HCT116 (cell line): ENCODE measurements around the gene TMEM135. TPM values are rescaled to one million over a fixed set of nuclear protein-coding genes. Genes with fewer than 3 reads are reported as not detected.
A peak's percentile ranks its signal among the peaks of the same experiment; 100 is the strongest.

Experiments
- ATAC-seq: fragments of 200-7000 bp; cut with Tn5 transposase; 2 replicates; pipeline ENCODE4 v1.9.1; 2020; ENCODE audit warnings: mild to moderate bottlenecking, moderate library complexity
- BruUV-seq: library from RNA; stranded (reverse); fragments of 400-500 nt; replicated peaks from 2 replicates; lab custom pipeline; 2021; lab: Mats Ljungman, UMichigan
- CTCF ChIA-PET: fragments of 300-600 bp; sonication (Branson Sonifier 250); formaldehyde crosslinking; loops from one replicate; lab custom pipeline; 2021; ENCODE audit warnings: antibody characterized with exemption; lab: Charles Lee
- POLR2A ChIA-PET: fragments of 300-600, 350-600 bp; sonication (Branson Sonifier 250); formaldehyde crosslinking; loops from one replicate; lab custom pipeline; 2021; ENCODE audit warnings: antibody characterized with exemption; lab: Charles Lee
- RAD21 ChIA-PET, 2 experiments: fragments of 300-600 bp; sonication (Branson Sonifier 250); formaldehyde crosslinking; loops; one replicate each; lab custom pipeline; 2023; ENCODE audit warnings: low total read pairs in 2 of 2; ENCODE audit not compliant: uncharacterized antibody in 2 of 2, unreplicated experiment in 2 of 2, low non-redundant PET in 1 of 2; lab: Charles Lee
- DNase-seq: peaks from one replicate; pipeline ENCODE4 v3.0.0-alpha.2; 2010; ENCODE audit warnings: low read depth, low spot score
- H2AFZ ChIP-seq: fragments of 200-600 bp; shearing (Covaris generic), sonication (generic); 2 replicates; pipeline ENCODE4 v1.6.1; 2017; ENCODE audit warnings: low read depth, mixed run types, mixed read lengths, antibody characterized with exemption, low read length; ENCODE audit not compliant: poor library complexity, severe bottlenecking
- H3K27ac ChIP-seq: 2 replicates; pipeline ENCODE4 v1.5.1; 2012; ENCODE audit warnings: low read depth, low read length
- H3K27me3 ChIP-seq: fragments of 200-600 bp; sonication (generic); 2 replicates; pipeline ENCODE4 v1.6.1; 2016; ENCODE audit warnings: mixed run types, low read length, mixed read lengths; ENCODE audit not compliant: insufficient read depth
- H3K36me3 ChIP-seq, 2 experiments: fragments of 200-500 bp in 1 of 2; fragments of 200-600 bp in 1 of 2; sonication (Bioruptor generic) in 1 of 2; sonication (generic) in 1 of 2; 2 replicates each; pipeline versions ENCODE4 v1.5.1 to v1.6.1; 2014 to 2016; ENCODE audit warnings: low read length in 2 of 2, inconsistent platforms in 1 of 2, mixed read lengths in 1 of 2, mixed run types in 1 of 2; ENCODE audit not compliant: insufficient read depth in 2 of 2, control insufficient read depth in 1 of 2
- H3K4me1 ChIP-seq, 2 experiments: fragments of 200-600 bp in 1 of 2; sonication (generic) in 1 of 2; 2 replicates each; pipeline versions ENCODE4 v1.5.1 to v1.6.1; 2012 to 2017; ENCODE audit warnings: low read length in 2 of 2, inconsistent platforms in 1 of 2, mild to moderate bottlenecking in 1 of 2, mixed read lengths in 1 of 2, mixed run types in 1 of 2, moderate library complexity in 1 of 2; ENCODE audit not compliant: insufficient read depth in 2 of 2, control insufficient read depth in 1 of 2
- H3K4me2 ChIP-seq: fragments of 200-600 bp; sonication (generic); 2 replicates; pipeline ENCODE4 v1.6.1; 2017; ENCODE audit warnings: mixed run types, low read length, mixed read lengths
- H3K4me3 ChIP-seq, 2 experiments: fragments of 200-600 bp in 1 of 2; sonication (generic) in 1 of 2; replicated peaks in 1 of 2; 2 replicates each; pipeline ENCODE4 v1.5.1; 2011 to 2016; ENCODE audit warnings: low read length in 2 of 2, control low read depth in 1 of 2, low read depth in 1 of 2, mild to moderate bottlenecking in 1 of 2, mixed read lengths in 1 of 2, mixed run types in 1 of 2
- H3K79me2 ChIP-seq: fragments of 200-600 bp; sonication (generic); 2 replicates; pipeline ENCODE4 v1.6.1; 2017; ENCODE audit warnings: mild to moderate bottlenecking, mixed run types, low read length, moderate library complexity, mixed read lengths; ENCODE audit not compliant: insufficient read depth
- H3K9ac ChIP-seq: fragments of 200-600 bp; sonication (generic); 2 replicates; pipeline ENCODE4 v1.6.1; 2016; ENCODE audit warnings: low read length, mixed read lengths
- H3K9me2 ChIP-seq: fragments of 200-600 bp; sonication (generic), shearing (Covaris generic); 2 replicates; pipeline ENCODE4 v1.6.1; 2017; ENCODE audit warnings: mixed run types, mild to moderate bottlenecking, moderate library complexity; ENCODE audit not compliant: insufficient read depth
- H3K9me3 ChIP-seq, 2 experiments: fragments of 200-500 bp in 1 of 2; fragments of 200-600 bp in 1 of 2; sonication (Bioruptor generic) in 1 of 2; sonication (generic) in 1 of 2; 2 replicates each; pipeline ENCODE4 v1.6.1; 2014 to 2017; ENCODE audit warnings: low read length in 2 of 2, mixed read lengths in 2 of 2, inconsistent platforms in 1 of 2, low read depth in 1 of 2, mild to moderate bottlenecking in 1 of 2, mixed run types in 1 of 2, moderate library complexity in 1 of 2; ENCODE audit not compliant: control insufficient read depth in 1 of 2, insufficient read depth in 1 of 2
- H4K20me1 ChIP-seq: fragments of 200-600 bp; sonication (generic), shearing (Covaris generic); 2 replicates; pipeline ENCODE4 v1.6.1; 2017; ENCODE audit warnings: mixed run types, mild to moderate bottlenecking, moderate library complexity; ENCODE audit not compliant: insufficient read depth
- ATF3 ChIP-seq: IDR thresholded peaks from 2 replicates; pipeline ENCODE4 v1.6.1; 2012
- CBX3 ChIP-seq: IDR thresholded peaks from 2 replicates; pipeline ENCODE4 v1.6.1; 2012; ENCODE audit warnings: low read depth
- ELF1 ChIP-seq: IDR thresholded peaks from 2 replicates; pipeline ENCODE4 v1.6.1; 2012; ENCODE audit warnings: low read depth, borderline replicate concordance
- EZH2 ChIP-seq: fragments of 200-600 bp; sonication (generic); IDR thresholded peaks from 2 replicates; pipeline ENCODE4 v1.6.1; 2017; ENCODE audit warnings: antibody characterized with exemption, mixed run types
- EZH2phosphoT487 ChIP-seq: fragments of 200-600 bp; IDR thresholded peaks from 2 replicates; pipeline ENCODE4 v1.6.1; 2018; ENCODE audit warnings: antibody characterized with exemption, borderline replicate concordance
- POLR2A ChIP-seq: IDR thresholded peaks from 2 replicates; pipeline ENCODE4 v1.7.0; 2011; ENCODE audit warnings: borderline replicate concordance; ENCODE audit not compliant: insufficient read depth, insufficient read length; ENCODE audit errors: extremely low read depth
- REST ChIP-seq: IDR thresholded peaks from 2 replicates; pipeline ENCODE4 v1.6.1; 2012; ENCODE audit warnings: low read depth
- SRF ChIP-seq: IDR thresholded peaks from 2 replicates; pipeline ENCODE4 v1.6.1; 2012; ENCODE audit warnings: low read depth
- ZFX ChIP-seq: fragments of 450-650 bp; IDR thresholded peaks from 2 replicates; pipeline ENCODE4 v1.6.1; 2017
- intact Hi-C: fragments of 100-400 bp; cut with micrococcal nuclease; formaldehyde crosslinking; loops from 2 replicates; pipeline ENCODE4 v1.10.0; 2022
- total RNA-seq: library from RNA; stranded (reverse); gene quantifications from one replicate; pipeline ENCODE4 v1.2.1, GENCODE V29; 2021; ENCODE audit not compliant: unreplicated experiment

Gene TMEM135
- total RNA-seq, 1 experiment from 2014 or later: 50.6 TPM

- RAD21 ChIA-PET: no interaction called here
- H2AFZ ChIP-seq: no peak overlapping the region
- BruUV-seq: no TSS peak
- ATAC-seq (no peak), DNase-seq (no peak)
- no peak overlapping the region for H3K4me3 ChIP-seq
- H3K9ac ChIP-seq: no peak overlapping the region
- CTCF ChIA-PET: no interaction called here
- H4K20me1 ChIP-seq: no peaks in the 10 kb centered on the region
- H3K36me3 ChIP-seq: no peaks in the 10 kb centered on the region
- no peak overlapping the region for H3K27ac ChIP-seq
- POLR2A ChIA-PET: no interaction called here
- H3K9me3 ChIP-seq: peaks cover 0 to 3% of the 10 kb centered on the region in 2 experiments; a peak in 1 of 4 replicates
- intact Hi-C loops: no loop called here
- TF ChIP-seq ZFX (no peak), ELF1 (no peak), EZH2 (no peak), CBX3 (peak; percentile 69; the same call in 1 of the 2 replicates)
- H3K27me3 ChIP-seq: no peaks in the 10 kb centered on the region
- H3K4me1 ChIP-seq: no peaks in the 10 kb centered on the region
- no peaks in the 10 kb centered on the region for H3K9me2 ChIP-seq
- no peak overlapping the region for H3K4me2 ChIP-seq
- no peaks in the 10 kb centered on the region for H3K79me2 ChIP-seq
These were observed 300.4 kb downstream of the TMEM135 start for GRCh38 chr11:87338046-87338639.

- RAD21 ChIA-PET: no interaction called here
- no peaks in the 10 kb centered on the region for H3K36me3 ChIP-seq
- no peaks in the 10 kb centered on the region for H3K9me2 ChIP-seq
- no peak for TF ChIP-seq SRF
- TF ChIP-seq CBX3: no peak
- no peak for TF ChIP-seq POLR2A
- no peak for TF ChIP-seq ATF3
- TF ChIP-seq REST: no peak
- no peak for TF ChIP-seq EZH2phosphoT487
- TF ChIP-seq, all 23 proteins: peak for 0
- Histone ChIP-seq H4K20me1 (no peaks in the 10 kb centered on the region), H3K79me2 (no peaks in the 10 kb centered on the region), H2AFZ (no peak overlapping the region), H3K4me3 (no peak overlapping the region), H3K9ac (no peak overlapping the region), H3K4me1 (no peaks in the 10 kb centered on the region), H3K27me3 (no peaks in the 10 kb centered on the region), H3K9me3 (peaks cover 0 to 3% of the 10 kb centered on the region in 2 experiments; a peak in 1 of 4 replicates), H3K4me2 (no peak overlapping the region), H3K27ac (no peak overlapping the region)
- POLR2A ChIA-PET: no interaction called here
- intact Hi-C loops: no loop called here
- BruUV-seq: no TSS peak
- CTCF ChIA-PET: no interaction called here
- ATAC-seq: no peak
- DNase-seq: no peak
These were observed 301.7 kb downstream of the TMEM135 start for GRCh38 chr11:87339416-87339815.
